Left cardiac atrium (tissue), 4 donors: ENCODE measurements around the gene SCGB1A1. TPM values are rescaled to one million over a fixed set of nuclear protein-coding genes. Genes with fewer than 3 reads are reported as not detected.

Experiments
- ATAC-seq, 2 donors: fragments of 200-7000 bp; cut with Tn5 transposase; one replicate each; pipeline ENCODE4 v1.9.1; 2020; ENCODE audit warnings: mild to moderate bottlenecking in 2 of 2, moderate library complexity in 2 of 2
- DNase-seq: peaks from one replicate; pipeline ENCODE4 v3.0.0-alpha.2; 2020
- intact Hi-C, 2 donors: fragments of 100-400 bp; cut with DNase I; formaldehyde crosslinking; loops; one replicate each; pipeline versions ENCODE4 v1.14.1 to v1.15.1; 2022 to 2023
- total RNA-seq, 2 donors: library from RNA; stranded (reverse); fragmentation: NEBNext Ultra II Directional; extraction: Animal tissue kit (Norgen Biotek cat#: 25700); gene quantifications; one replicate each; pipeline ENCODE4 v1.2.1, GENCODE V29; 2021
- donor health status: DM: no; HTN: yes; CAD: no.
- donor health status: DM: no; HTN: yes; CAD: no; lungs with severe emphysema.
- donor health status: DM: yes; HTN: yes; CAD: no.
- donor health status: Dilated cardiomyopathy.

The SCGB1A1 gene
- total RNA-seq, 2 donors from 2014 or later: not detected

DNA sequence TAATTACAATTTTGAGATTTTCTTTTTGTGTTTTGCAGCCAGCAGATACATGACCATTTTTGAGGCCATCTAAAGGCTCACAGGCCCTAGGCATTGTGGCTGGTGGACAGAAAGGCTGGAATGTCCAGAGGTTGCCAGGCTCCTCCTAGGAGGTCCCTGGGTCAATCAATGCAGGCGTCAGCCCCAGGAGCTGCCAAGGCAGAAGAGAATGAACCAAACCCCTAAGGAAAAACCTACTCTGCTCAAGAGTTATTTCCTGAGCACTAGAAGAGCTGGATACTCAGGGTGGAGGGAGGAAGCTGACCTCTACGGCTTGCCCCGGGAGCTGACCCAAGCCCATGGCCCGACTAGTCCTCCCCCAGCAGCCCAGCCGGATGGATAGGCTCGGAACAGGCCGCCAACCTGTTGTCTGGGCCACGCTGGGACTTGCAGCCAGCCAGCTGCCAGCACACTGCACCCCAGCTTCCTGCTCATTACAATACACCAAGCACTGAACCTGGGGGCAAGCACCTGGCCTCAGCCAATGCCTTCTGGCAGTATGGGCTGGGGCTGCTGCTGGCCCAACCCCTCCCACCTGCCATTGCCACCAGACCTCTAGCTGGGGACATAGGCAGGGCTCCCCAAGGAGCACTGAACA, 5.7 kb upstream of the SCGB1A1 start:
- ATAC-seq (peak in 1 of 2 donors; percentile 61), DNase-seq (no peak)
- intact Hi-C loops: no loop called here

DNA sequence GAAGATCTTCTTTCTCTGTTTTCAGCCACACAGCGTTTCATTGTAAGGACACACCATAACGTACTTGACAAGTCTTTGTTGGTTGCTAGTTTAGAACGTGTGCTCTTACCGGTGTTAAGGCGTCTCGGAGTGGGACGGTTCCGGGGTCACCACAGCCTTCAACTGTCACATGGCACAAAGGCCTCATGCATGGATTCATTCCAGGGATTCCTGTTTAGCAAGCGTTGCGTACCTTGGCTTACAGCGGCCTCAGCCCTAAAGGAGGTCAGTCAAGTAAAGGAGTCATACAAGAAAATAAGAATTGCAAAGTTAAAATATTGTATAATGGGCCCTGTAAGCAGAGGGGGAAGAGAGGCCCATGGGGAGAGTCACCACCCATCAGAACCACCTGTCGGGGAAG, 2.2 kb upstream of the SCGB1A1 start:
- ATAC-seq (no peak), DNase-seq (no peak)
- intact Hi-C loops: no loop called here

DNA sequence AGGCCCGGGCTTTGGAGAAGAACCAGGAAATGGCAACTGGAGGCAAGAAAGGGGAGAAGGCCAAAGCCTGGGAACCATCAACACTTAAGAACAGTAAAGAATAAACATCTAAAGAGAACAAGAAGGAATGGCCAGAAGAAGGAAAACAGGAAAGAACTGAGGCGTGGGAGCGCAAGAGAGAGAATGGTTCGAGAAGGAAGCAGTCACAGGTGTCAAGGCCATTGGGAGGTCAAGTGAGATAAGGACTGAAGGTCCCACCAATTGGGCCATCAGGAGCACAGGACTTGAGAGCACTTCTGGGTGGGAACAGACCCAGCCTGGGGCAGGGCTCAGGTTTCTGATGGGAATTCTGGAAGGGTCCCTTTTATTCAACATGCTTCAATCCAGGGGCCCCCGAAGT, 697 bp upstream of the SCGB1A1 start:
- intact Hi-C loops: no loop called here
- DNase-seq: no peak
- no peak for ATAC-seq

GRCh38 chr11:62419314-62419929, 589 bp downstream of the SCGB1A1 start:
- DNase-seq (no peak), ATAC-seq (peak in 1 of 2 donors; percentile 46)
- intact Hi-C loops: no loop called here

GRCh38 chr11:62419943-62420342, 1.1 kb downstream of the SCGB1A1 start:
- no peak for DNase-seq
- ATAC-seq: peak in 1 of 2 donors; percentile 7
- intact Hi-C loops: loop anchor here in 1 of 2 donors (5.0 kb wide), 1 partner anchor 122 kb away; no protein-coding TSS in a partner anchor

DNA sequence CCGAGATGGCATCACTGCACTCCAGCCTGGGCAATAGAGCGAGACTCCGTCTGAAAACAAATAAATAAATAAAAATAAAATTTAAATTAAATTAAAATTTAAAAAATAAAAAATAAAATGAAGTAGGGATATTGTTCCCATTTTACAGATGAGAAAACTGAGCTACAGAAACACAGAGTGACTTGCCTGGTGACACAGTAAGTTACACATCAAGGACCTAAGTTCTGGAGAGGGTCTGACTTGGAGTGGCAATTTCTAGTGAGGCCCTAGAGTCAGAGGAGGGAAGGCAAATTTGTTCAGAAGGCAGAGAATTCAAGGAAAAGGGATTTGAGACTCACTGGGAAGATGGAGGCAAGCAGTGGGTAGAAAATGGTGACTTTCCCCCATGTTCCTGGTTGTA, 2.0 kb downstream of the SCGB1A1 start:
- DNase-seq (no peak), ATAC-seq (no peak)
- intact Hi-C loops: loop anchor here in 1 of 2 donors (5.0 kb wide), 1 partner anchor 121 kb away; no protein-coding TSS in a partner anchor

- ATAC-seq (no peak), DNase-seq (no peak)
- intact Hi-C loops: loop anchor here in 1 of 2 donors (5.0 kb wide), 1 partner anchor 120 kb away; no protein-coding TSS in a partner anchor
Measured at GRCh38 chr11:62421996-62422395, 3.2 kb downstream of the SCGB1A1 start.

- intact Hi-C loops: loop anchor here in 1 of 2 donors (5.0 kb wide), 1 partner anchor 119 kb away; no protein-coding TSS in a partner anchor
- DNase-seq (no peak), ATAC-seq (no peak)
Measured at GRCh38 chr11:62423012-62423411, 4.2 kb downstream of the SCGB1A1 start.

DNA sequence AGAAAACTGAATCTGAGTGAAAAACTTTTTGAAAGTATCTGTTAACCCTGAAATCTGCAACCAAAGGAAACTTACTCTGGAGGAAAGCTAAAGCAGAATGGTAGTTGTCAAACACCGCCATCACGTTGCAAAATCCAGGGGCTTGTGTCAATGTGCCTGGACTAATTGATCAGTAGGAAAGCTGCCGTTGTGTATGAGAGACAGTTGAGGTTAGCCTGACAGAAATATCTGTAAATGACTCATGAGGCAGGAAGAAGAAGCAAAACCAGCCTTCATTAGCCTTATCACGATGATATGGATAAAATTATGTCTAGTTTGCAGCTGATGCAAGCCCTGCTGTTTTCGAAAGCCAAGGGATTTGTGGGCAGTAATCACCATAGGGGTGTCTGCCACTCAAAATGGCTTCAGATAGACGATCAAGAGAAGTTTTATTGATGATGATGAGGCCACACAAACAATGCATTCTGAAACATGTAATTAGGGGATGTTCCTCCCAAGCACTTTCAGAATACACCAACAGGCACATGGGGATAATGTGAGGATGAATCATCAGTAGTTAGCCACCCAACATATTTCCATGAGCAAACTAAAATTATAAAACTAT, 8.9 kb downstream of the SCGB1A1 start:
- DNase-seq (no peak), ATAC-seq (peak in 1 of 2 donors; percentile 34)
- intact Hi-C loops: no loop called here

- ATAC-seq: no peak
- intact Hi-C loops: no loop called here
- no peak for DNase-seq
Measured at GRCh38 chr11:62428871-62429560, 10.2 kb downstream of the SCGB1A1 start.

GRCh38 chr11:62430425-62430824, 11.6 kb downstream of the SCGB1A1 start:
- ATAC-seq (no peak), DNase-seq (no peak)
- intact Hi-C loops: no loop called here

DNA sequence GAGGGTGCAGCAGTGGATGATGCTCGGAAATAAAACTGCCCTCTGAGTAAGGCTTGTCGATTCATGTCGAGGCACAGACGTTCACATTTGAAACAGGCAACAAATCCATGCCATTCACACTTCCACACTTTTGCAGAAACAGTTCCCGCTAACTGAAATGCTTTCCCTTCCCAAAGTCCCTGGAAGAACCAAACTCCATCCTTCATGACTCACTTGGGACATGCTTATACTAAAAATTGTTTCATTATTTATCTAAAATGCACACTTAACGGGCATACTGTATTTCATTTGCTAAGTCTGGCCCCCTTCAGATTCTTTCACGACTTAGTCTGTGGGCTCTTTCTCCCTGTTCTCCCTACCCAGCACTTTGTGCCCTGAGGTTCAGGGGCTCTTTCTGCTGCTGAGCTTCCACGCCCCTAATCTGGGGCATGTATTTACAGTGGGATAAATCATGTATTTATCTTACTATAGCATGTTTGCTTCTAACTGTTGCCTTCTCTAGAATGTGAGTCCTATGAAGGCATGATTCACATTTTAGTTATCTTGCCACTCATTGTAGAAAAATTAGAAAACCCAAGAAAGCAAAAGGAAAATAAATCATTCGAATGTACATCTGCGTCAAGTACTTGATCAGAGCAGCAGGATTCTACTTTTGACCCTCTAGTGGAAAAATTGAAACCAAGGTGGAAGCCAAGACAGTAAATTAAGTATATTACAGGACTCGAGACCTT, 12.5 kb downstream of the SCGB1A1 start:
- DNase-seq (no peak), ATAC-seq (no peak)
- intact Hi-C loops: no loop called here

DNA sequence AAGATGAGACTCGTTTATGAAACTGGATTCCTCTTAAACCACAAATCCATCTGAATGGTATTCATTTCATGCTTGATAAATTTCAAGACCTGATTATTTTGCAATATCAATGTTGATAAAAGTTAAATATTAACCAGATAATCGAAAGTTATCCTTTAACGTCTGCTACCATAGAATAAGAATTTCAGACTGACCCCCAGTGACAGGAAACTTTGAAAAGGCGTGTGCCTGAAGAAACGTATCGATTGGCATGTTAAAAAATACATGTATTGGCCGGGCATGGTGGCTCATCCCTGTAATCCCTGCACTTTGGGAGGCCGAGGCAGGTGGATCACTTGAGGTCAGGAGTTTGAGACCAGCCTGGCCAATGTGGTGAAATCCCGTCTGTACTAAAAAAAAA, 13.9 kb downstream of the SCGB1A1 start:
- intact Hi-C loops: no loop called here
- DNase-seq (no peak), ATAC-seq (no peak)

GRCh38 chr11:62433141-62433903, 14.5 kb downstream of the SCGB1A1 start:
- ATAC-seq (peak in 1 of 2 donors; percentile 15), DNase-seq (no peak)
- intact Hi-C loops: no loop called here

DNA sequence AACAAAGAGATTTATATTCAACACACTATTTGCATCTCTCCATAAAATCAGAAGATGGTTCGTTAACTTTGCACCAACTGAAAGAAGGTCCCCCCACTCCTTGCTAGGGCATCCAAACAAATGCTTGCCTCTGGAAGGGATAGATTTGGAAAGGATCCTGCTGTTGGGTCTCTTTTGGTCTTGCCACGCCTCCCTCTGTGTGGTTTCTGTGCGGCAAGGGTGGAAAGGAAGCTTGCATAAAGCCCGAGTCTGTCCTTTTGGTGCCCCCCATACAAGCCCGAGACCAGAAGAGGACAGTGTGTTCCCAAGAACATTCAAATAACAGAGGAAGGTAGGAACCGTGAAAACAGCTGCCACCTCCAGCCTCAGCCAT, 15.1 kb downstream of the SCGB1A1 start:
- peak in 1 of 2 donors; percentile 30 for ATAC-seq

GRCh38 chr11:62435846-62436660, 17.2 kb downstream of the SCGB1A1 start:
- DNase-seq (no peak), ATAC-seq (no peak)
- intact Hi-C loops: no loop called here

More for the DNA sequence above, 15.1 kb downstream of the SCGB1A1 start:
- intact Hi-C loops: no loop called here
- no peak for DNase-seq

GRCh38 chr11:62437616-62438015, 18.8 kb downstream of the SCGB1A1 start:
- intact Hi-C loops: no loop called here
- ATAC-seq (no peak), DNase-seq (no peak)

- intact Hi-C loops: no loop called here
- ATAC-seq: no peak
Measured at GRCh38 chr11:62438641-62439040, 19.8 kb downstream of the SCGB1A1 start.

More at GRCh38 chr11:62438641-62439040, 19.8 kb downstream of the SCGB1A1 start:
- DNase-seq: no peak
